ENCODE results near the gene RIMBP2.
"Not testable (repeated sequence)": the region's sequence is repeated elsewhere in the genome, so short reads cannot be mapped to it uniquely, and the experiment has no call there.

Gene RIMBP2

GRCh38 chr12:130596241-130596640, 119.9 kb downstream of the RIMBP2 start:
- no peak for DNase-seq (ENCODE audit: low read depth, low spot score)

DNA sequence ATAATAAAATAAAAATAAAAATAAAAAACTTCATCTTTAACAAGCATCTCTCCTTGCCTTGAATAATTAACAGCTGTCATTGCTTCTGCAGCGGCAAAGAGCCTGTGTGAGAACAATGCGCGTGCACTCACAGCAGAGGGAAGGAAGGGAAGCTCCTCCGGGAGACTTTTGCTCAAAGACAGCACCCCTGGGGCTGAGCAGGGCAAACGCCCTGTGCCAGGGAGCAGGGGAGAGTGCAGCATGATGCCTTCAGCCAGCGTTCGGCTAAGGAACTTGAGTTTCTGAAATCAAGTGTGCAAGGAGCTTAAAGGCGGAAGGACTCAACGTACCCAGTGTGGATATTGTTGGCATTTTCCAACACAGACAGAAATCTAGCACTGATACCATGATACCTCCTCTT, 120.5 kb downstream of the RIMBP2 start:
- DNase-seq (ENCODE audit: low read depth, low spot score), result no peak

- DNase-seq (ENCODE audit: low read depth, low spot score), result no peak
Measured at GRCh38 chr12:130593056-130593455, 123.0 kb downstream of the RIMBP2 start.

- DNase-seq (ENCODE audit: low read depth, low spot score), result no peak
Measured at GRCh38 chr12:130592641-130593040, 123.5 kb downstream of the RIMBP2 start.

DNA sequence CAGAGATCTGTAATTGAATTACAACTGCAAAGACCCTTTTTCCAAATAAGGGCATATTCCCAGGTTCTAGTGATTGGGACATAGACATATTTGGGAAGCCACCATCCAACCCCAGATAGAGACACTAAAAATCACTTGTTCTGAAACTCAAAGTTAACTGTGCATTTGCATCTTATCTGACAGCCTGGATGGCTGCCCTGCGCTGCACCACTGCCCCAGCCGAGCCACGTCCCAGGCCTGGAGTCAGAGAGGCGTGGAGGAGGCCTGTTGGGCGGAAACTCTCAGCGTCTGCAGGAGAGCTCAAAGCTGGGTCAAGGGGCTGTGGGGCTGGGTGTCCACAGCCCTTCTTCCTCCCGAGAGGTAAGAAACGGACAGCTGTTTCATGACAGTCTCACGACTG, 124.4 kb downstream of the RIMBP2 start:
- no peak for DNase-seq (ENCODE audit: low read depth, low spot score)

- DNase-seq (ENCODE audit: low read depth, low spot score), result no peak
Measured at GRCh38 chr12:130590685-130591084, 125.4 kb downstream of the RIMBP2 start.

DNA sequence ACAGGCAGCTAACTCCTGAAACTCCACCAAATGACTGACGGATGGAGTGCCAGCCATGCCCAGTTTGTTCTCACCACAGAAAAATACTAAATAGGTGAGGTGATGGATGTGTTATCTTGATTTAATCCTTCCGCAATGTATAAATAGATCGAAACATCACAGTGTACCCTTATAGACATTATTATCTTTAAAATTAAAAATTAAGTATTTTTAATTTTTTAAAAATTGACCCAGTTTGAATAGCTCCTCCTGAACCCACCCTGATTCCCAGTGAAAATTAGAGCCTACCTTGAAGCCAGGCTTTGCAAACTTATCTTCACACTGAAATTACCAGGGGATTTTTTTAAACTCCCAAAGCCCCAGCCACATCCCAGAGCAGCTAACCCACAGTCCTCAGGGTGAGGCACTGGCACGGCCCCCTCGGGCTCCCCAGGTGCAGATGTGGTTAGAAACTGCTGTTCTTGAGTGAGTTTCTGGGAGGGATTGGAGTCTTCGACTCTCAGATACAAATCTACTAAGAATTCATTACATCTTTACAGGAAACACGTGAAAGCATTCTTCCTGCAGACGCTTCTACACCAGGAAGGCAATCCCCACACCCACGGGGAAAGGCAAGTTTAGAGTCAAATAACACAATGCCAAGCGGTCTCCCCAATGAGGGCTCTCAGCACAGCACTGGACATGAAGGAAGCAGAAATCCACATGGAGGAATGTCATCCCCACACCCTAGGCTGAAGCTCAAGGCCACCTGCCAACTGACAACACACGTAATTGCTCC, 126.4 kb downstream of the RIMBP2 start:
- DNase-seq (ENCODE audit: low read depth, low spot score), result no peak

- no peak for DNase-seq (ENCODE audit: low read depth, low spot score)
Measured at GRCh38 chr12:130588696-130589539, 127.2 kb downstream of the RIMBP2 start.

DNA sequence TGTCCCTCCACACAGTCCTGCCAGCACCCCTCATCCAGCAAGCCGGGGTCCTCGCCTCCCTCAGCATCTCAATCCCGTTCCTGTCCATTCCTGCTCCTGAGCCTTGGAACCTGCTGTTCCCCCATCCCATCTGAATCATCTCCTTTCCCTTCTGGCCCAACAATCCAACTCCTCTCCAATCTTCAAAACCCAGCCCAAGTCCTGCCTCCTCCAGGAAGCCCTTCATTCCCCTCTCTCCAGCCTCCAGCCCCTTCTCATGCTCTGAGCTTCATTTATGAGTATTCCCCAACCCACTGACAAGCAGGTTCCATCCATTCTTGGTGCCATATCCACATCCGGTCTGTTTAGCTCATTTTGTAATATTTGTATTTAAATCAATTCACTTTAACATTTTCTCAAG, 128.1 kb downstream of the RIMBP2 start:
- no peak for DNase-seq (ENCODE audit: low read depth, low spot score)

DNA sequence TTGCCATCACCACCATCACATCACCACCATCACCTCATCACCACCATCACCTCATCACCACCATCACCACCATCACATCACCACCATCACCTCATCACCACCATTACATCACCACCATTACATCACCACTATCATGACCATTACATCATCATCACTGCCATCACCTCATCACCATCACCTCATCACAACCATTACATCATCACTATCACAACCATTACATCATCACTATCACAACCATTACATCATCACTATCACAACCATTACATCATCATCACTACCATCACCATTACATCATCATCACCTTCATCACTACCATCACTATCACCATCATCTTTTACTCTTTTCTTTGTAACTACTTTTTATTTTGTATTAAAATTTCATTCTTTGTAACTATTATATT, 131.6 kb downstream of the RIMBP2 start:
- DNase-seq (ENCODE audit: low read depth, low spot score), result not testable (repeated sequence)

GRCh38 chr12:130583800-130584199, 132.3 kb downstream of the RIMBP2 start:
- no peak for DNase-seq (ENCODE audit: low read depth, low spot score)

DNA sequence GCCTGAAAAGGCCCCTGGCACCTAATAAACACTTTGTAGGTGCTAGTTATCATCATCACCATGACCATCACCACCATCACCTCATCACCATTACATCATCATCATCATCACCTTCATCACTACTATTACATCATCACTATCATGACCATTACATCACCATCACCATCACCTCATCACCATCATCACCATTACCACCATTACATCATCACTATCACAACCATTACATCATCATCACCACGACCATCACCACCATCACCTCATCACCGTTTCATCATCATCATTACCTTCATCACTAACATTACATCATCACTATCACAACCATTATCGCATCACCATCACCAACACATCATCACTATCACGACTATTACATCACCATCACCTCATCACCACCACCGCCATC, 132.8 kb downstream of the RIMBP2 start:
- no peak for DNase-seq (ENCODE audit: low read depth, low spot score)

DNA sequence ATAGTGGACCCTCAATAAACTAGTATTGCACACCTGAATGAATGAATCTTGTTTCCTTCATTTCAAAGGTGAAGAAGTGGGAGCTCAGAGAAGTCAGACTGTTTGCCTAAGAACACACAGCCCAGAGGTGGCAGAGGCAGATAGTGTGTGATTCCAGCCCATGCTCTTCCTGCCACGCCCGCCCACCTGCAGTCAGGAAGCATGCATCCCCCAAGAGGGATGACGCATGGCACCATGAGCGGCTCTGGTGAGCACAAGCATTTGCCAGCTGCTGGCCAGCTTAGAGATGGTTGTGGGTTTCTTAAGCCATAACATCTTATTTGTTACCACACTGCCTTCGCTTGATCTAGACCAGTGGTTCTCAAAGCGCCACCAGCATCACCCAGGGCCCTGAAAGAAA, 133.8 kb downstream of the RIMBP2 start:
- DNase-seq (ENCODE audit: low read depth, low spot score), result no peak

DNA sequence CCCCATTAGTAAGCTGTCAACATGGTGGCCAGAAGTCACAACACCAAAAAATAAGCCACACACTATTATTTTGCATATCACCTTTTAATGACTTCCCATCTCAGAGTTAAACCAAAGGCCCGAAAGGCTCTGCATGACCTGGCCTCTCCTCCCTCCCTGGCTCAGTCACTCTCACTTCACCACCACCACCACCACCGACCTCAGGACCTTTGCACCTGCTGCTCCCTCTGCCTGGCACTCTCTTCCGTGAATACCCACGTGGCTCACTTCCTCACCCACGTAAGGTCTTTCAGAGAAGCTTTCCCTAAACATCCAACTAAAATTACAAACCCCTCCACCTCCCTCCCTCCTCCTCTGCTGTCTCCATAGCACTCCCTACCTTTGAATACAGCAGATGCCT, 134.3 kb downstream of the RIMBP2 start:
- DNase-seq (ENCODE audit: low read depth, low spot score), result no peak

GRCh38 chr12:130579231-130579630, 136.9 kb downstream of the RIMBP2 start:
- DNase-seq (ENCODE audit: low read depth, low spot score), result no peak

DNA sequence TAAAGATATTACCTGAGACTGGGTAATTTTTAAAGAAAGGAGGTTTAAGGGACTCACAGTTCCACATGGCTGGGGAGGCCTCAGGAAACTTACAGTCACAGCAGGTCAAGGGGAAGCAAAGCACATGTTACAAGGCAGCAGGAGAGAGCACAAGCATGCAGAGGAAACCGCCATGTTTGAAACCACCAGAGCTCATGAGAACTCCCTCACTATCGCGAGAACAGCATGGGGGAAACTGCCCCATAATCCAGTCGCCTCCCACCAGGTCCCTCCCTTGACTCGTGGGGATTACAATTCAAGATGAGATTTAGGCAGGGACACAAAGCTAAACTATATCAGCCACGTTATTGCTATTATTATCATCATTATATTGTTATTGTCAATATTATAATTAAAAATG, 138.7 kb downstream of the RIMBP2 start:
- no peak for DNase-seq (ENCODE audit: low read depth, low spot score)

GRCh38 chr12:130576371-130576816, 139.7 kb downstream of the RIMBP2 start:
- no peak for DNase-seq (ENCODE audit: low read depth, low spot score)

DNA sequence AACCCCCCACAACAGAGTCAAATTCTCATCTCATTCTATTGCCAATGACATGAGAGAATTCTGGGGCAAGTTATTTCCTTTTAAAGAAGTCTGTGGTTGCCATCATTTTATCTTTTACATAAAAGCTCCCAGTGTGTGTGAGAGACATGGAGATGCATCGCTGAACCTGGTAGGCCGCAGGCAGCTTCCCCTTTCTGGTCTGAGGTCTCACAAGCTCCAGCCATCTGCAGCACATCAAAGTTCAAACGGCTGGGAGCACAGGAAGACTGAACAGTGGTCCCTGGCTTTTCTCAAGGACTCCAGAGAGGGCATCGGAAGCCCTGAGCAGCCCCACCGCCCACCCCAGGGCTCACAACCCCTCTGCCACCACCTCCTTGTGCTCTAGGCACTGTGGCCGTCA, 141.7 kb downstream of the RIMBP2 start:
- DNase-seq (ENCODE audit: low read depth, low spot score), result no peak

GRCh38 chr12:130573766-130574165, 142.3 kb downstream of the RIMBP2 start:
- no peak for DNase-seq (ENCODE audit: low read depth, low spot score)

GRCh38 chr12:130573235-130573634, 142.9 kb downstream of the RIMBP2 start:
- no peak for DNase-seq (ENCODE audit: low read depth, low spot score)

- DNase-seq (ENCODE audit: low read depth, low spot score), result no peak
Measured at GRCh38 chr12:130572553-130572952, 143.5 kb downstream of the RIMBP2 start.

GRCh38 chr12:130571734-130572133, 144.4 kb downstream of the RIMBP2 start:
- DNase-seq (ENCODE audit: low read depth, low spot score), result no peak

GRCh38 chr12:130571089-130571488, 145.0 kb downstream of the RIMBP2 start:
- no peak for DNase-seq (ENCODE audit: low read depth, low spot score)

Measured in activated naive CD8-positive, alpha-beta T cell treated with anti-CD3 and anti-CD28 coated beads, Interleukin-2, amount 50 U/mL, for 16 hours (primary cell).